ENCODE results near the gene RBM42.

GRCh38 chr19:35661995-35662340 lies 33.1 kb downstream of the RBM42 start:
- TF ChIP-seq, protein P1, sequence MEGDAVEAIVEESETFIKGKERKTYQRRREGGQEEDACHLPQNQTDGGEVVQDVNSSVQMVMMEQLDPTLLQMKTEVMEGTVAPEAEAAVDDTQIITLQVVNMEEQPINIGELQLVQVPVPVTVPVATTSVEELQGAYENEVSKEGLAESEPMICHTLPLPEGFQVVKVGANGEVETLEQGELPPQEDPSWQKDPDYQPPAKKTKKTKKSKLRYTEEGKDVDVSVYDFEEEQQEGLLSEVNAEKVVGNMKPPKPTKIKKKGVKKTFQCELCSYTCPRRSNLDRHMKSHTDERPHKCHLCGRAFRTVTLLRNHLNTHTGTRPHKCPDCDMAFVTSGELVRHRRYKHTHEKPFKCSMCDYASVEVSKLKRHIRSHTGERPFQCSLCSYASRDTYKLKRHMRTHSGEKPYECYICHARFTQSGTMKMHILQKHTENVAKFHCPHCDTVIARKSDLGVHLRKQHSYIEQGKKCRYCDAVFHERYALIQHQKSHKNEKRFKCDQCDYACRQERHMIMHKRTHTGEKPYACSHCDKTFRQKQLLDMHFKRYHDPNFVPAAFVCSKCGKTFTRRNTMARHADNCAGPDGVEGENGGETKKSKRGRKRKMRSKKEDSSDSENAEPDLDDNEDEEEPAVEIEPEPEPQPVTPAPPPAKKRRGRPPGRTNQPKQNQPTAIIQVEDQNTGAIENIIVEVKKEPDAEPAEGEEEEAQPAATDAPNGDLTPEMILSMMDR (IDR thresholded peaks at IDR 0.05) = no peak
- no peak for TF ChIP-seq POLR2AphosphoS5 (IDR thresholded peaks at IDR 0.05)
- TF ChIP-seq POLR2A (IDR thresholded peaks at IDR 0.05) = no peak
